DND-41 (cell line): Measurements from ENCODE around the gene F7.
"Not testable (repeated sequence)": the region's sequence is repeated elsewhere in the genome, so short reads cannot be mapped to it uniquely, and the experiment has no call there.

ENCODE experiments used
- ATAC-seq: fragments of 200-7000 bp; cut with Tn5 transposase; 3 replicates; pipeline ENCODE4 v1.9.1; 2021; ENCODE audit warnings: low read depth; ENCODE audit not compliant: insufficient read depth
- DNase-seq: peaks from one replicate; pipeline ENCODE4 v3.0.0-alpha.2; 2020
- H2AFZ ChIP-seq: 2 replicates; pipeline ENCODE4 v1.6.0; 2012; ENCODE audit warnings: low read depth, low read length
- H3K27ac ChIP-seq: 2 replicates; pipeline ENCODE4 v1.5.1; 2012; ENCODE audit warnings: low read length, inconsistent platforms
- H3K27me3 ChIP-seq: fragments of 200-600 bp; sonication (generic); 2 replicates; pipeline ENCODE4 v1.6.0; 2012; ENCODE audit warnings: low read length, mild to moderate bottlenecking, inconsistent platforms; ENCODE audit not compliant: insufficient read depth, poor library complexity
- H3K36me3 ChIP-seq: 2 replicates; pipeline ENCODE4 v1.5.1; 2012; ENCODE audit warnings: low read length, inconsistent platforms; ENCODE audit not compliant: insufficient read depth
- H3K4me1 ChIP-seq: 2 replicates; pipeline ENCODE4 v1.5.1; 2012; ENCODE audit warnings: mild to moderate bottlenecking, low read length; ENCODE audit not compliant: insufficient read depth
- H3K4me2 ChIP-seq: 2 replicates; pipeline ENCODE4 v1.6.0; 2012; ENCODE audit warnings: mild to moderate bottlenecking, moderate library complexity, low read length, inconsistent platforms; ENCODE audit not compliant: insufficient read depth
- H3K4me3 ChIP-seq, 2 experiments: fragments of 200-600 bp in 1 of 2; shearing (Covaris generic) in 1 of 2; 2 replicates each; pipeline ENCODE4 v1.5.1; 2012 to 2016; ENCODE audit warnings: inconsistent platforms in 2 of 2, low read length in 2 of 2, mild to moderate bottlenecking in 2 of 2, low read depth in 1 of 2, moderate library complexity in 1 of 2
- H3K79me2 ChIP-seq: 2 replicates; pipeline ENCODE4 v1.6.0; 2012; ENCODE audit warnings: low read length, inconsistent platforms; ENCODE audit not compliant: insufficient read depth
- H3K9ac ChIP-seq: 2 replicates; pipeline ENCODE4 v1.6.0; 2012; ENCODE audit warnings: low read depth, mild to moderate bottlenecking, inconsistent platforms, low read length, moderate library complexity
- H3K9me3 ChIP-seq: 2 replicates; pipeline ENCODE4 v1.5.1; 2012; ENCODE audit warnings: low read length, moderate library complexity, mild to moderate bottlenecking, inconsistent platforms; ENCODE audit not compliant: insufficient read depth, severe bottlenecking
- H4K20me1 ChIP-seq: 2 replicates; pipeline ENCODE4 v1.6.0; 2012; ENCODE audit warnings: low read length; ENCODE audit not compliant: insufficient read depth
- EZH2 ChIP-seq: IDR thresholded peaks from 3 replicates; pipeline ENCODE4 v1.6.1; 2012; ENCODE audit warnings: borderline replicate concordance, low read depth, mild to moderate bottlenecking, moderate library complexity, low read length, inconsistent platforms; ENCODE audit not compliant: severe bottlenecking
- TF ChIP-seq, protein P1 (sequence below): IDR thresholded peaks from 2 replicates; pipeline ENCODE4 v1.5.1; 2012; ENCODE audit warnings: borderline replicate concordance, low read length, moderate library complexity, mild to moderate bottlenecking; ENCODE audit not compliant: poor library complexity, severe bottlenecking; ENCODE audit errors: extremely low read depth

The F7 gene

DNA sequence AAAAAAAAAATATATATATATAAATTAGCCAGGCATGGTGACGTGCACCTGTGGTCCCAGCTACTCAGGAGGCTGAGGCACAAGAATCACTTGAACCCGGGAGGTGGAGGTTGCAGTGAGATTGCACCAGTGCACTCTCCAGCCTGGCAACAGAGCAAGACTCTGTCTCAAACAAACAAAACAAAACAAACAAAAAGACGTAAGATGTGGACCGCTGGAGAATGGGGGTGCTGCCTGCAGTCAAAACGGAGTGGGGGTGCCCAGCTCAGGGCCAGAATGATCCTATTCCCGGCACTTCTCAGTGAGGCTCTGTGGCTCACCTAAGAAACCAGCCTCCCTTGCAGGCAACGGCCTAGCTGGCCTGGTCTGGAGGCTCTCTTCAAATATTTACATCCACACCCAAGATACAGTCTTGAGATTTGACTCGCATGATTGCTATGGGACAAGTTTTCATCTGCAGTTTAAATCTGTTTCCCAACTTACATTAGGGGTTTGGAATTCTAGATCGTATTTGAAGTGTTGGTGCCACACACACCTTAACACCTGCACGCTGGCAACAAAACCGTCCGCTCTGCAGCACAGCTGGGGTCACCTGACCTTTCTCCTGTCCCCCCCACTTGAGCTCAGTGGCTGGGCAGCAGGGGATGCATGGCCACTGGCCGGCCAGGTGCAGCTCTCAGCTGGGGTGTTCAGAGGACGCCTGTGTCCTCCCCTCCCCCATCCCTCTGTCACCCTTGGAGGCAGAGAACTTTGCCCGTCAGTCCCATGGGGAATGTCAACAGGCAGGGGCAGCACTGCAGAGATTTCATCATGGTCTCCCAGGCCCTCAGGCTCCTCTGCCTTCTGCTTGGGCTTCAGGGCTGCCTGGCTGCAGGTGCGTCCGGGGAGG, at the start of gene F7:
F7 (plus strand) TSS at position 760 of the 889 bp plus-strand sequence; CDS start at position 811, 51 bp downstream.
- no peaks in the 10 kb centered on the region for H3K36me3 ChIP-seq
- TF ChIP-seq, protein P1, sequence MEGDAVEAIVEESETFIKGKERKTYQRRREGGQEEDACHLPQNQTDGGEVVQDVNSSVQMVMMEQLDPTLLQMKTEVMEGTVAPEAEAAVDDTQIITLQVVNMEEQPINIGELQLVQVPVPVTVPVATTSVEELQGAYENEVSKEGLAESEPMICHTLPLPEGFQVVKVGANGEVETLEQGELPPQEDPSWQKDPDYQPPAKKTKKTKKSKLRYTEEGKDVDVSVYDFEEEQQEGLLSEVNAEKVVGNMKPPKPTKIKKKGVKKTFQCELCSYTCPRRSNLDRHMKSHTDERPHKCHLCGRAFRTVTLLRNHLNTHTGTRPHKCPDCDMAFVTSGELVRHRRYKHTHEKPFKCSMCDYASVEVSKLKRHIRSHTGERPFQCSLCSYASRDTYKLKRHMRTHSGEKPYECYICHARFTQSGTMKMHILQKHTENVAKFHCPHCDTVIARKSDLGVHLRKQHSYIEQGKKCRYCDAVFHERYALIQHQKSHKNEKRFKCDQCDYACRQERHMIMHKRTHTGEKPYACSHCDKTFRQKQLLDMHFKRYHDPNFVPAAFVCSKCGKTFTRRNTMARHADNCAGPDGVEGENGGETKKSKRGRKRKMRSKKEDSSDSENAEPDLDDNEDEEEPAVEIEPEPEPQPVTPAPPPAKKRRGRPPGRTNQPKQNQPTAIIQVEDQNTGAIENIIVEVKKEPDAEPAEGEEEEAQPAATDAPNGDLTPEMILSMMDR = no peak
- TF ChIP-seq EZH2 = no peak
- H3K9me3 ChIP-seq = no peaks in the 10 kb centered on the region
- H3K27me3 ChIP-seq = no peaks in the 10 kb centered on the region
- no peaks in the 10 kb centered on the region for H3K4me1 ChIP-seq
- no peak within 1 kb of the TSS for H3K4me2 ChIP-seq
- no peaks in the 10 kb centered on the region for H4K20me1 ChIP-seq
- H3K4me3 ChIP-seq = no peak within 1 kb of the TSS
- DNase-seq (no peak), ATAC-seq (no peak)
- H3K79me2 ChIP-seq = no peaks in the 10 kb centered on the region
- no peak within 1 kb of the TSS for H3K9ac ChIP-seq
- no peak within 1 kb of the TSS for H3K27ac ChIP-seq
- no peak within 1 kb of the TSS for H2AFZ ChIP-seq

DNA sequence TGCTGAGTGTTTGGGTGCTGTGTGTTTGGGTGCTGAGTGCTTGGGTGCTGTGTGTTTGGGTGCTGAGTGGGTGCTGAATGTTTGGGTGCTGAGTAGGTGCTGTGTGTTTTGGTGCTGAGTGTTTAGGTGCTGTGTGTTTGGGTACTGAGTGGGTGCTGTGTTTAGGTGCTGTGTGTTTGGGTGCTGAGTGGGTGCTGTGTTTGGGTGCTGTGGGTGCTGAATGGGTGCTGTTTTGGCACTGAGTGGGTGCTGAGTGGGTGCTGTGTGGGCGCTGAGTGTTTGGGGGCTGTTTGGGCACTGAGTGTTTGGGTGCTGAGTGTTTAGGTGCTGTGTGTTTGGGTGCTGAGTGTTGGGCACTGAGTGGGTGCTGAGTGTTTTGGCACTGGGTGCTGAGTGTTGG, 48.5 kb upstream of the F7 start:
- no peak for TF ChIP-seq EZH2
- TF ChIP-seq, protein P1 = no peak
- Histone ChIP-seq H3K27ac (no peak overlapping the region), H3K27me3 (no peaks in the 10 kb centered on the region), H3K9me3 (peaks cover 5% of the 10 kb centered on the region), H3K4me1 (no peaks in the 10 kb centered on the region), H3K4me2 (no peak overlapping the region), H3K4me3 (no peak overlapping the region), H2AFZ (no peak overlapping the region), H3K36me3 (no peaks in the 10 kb centered on the region), H3K79me2 (no peaks in the 10 kb centered on the region), H3K9ac (no peak overlapping the region), H4K20me1 (no peaks in the 10 kb centered on the region)
- ATAC-seq = no peak
- no peak for DNase-seq

DNA sequence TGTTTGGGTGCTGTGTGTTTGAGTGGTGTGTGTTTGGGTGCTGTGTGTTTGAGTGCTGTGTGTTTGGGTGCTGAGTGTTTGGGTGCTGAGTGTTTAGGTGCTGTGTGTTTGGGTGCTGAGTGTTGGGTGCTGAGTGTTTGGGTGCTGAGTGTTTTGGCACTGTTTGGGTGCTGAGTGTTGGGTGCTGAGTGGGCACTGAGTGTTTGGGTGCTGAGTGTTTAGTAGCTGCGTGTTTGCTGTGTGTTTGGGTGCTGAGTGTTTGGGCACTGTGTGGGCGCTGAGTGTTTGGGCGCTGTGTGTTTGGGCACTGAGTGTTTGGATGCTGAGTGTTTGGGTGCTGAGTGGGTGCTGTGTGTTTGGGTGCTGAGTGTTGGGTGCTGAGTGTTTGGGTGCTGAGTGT, 48.0 kb upstream of the F7 start:
- not testable (repeated sequence) for H3K27ac ChIP-seq, H3K4me1 ChIP-seq, H4K20me1 ChIP-seq, H3K79me2 ChIP-seq, H3K9me3 ChIP-seq, H3K4me3 ChIP-seq, ATAC-seq, H3K9ac ChIP-seq, H3K36me3 ChIP-seq, H2AFZ ChIP-seq, DNase-seq, H3K27me3 ChIP-seq, H3K4me2 ChIP-seq

DNA sequence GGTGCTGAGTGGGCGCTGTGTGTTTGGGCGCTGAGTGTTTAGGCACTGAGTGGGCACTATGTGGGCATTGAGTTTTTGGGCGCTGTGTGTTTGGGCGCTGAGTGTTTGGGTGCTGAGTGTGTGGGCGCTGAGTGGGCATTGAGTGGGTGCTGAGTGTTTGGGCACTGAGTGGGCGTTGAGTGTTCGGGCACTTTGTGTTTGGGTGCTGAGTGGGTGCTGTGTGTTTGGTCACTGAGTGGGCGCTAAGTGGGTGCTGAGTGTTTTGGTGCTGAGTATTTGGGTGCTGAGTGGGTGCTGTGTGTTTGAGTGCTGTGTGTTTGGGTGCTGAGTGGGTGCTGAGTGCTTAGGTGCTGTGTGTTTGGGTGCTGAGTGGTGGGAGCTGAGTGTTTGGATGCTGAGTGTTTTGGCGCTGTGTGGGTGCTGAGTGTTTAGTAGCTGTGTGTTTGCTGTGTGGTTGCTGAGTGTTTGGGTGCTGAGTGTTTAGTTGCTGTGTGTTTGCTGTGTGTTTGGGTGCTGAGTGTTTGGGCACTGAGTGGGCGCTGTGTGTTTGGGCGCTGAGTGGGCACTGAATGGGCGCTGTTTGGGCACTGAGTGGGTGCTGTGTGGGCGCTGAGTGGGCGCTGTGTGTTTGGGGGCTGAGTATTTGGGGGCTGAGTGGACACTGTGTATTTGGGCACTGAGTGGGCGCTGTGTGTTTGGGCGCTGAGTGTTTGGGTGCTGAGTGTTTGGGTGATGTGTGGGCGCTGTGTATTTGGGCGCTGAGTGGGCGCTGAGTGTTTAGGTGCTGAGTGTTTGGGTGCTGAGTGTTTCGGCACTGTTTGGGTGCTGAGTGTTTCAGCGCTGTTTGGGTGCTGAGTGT, 47.2 kb upstream of the F7 start:
- Histone ChIP-seq H3K4me2 (no peak overlapping the region), H3K4me1 (no peaks in the 10 kb centered on the region), H3K4me3 (no peak overlapping the region), H3K36me3 (no peaks in the 10 kb centered on the region), H4K20me1 (no peaks in the 10 kb centered on the region), H3K79me2 (no peaks in the 10 kb centered on the region), H3K9ac (no peak overlapping the region), H3K9me3 (peaks cover 5% of the 10 kb centered on the region), H2AFZ (no peak overlapping the region), H3K27ac (no peak overlapping the region), H3K27me3 (no peaks in the 10 kb centered on the region)
- DNase-seq = no peak
- no peak for TF ChIP-seq EZH2
- TF ChIP-seq, protein P1 = no peak
- ATAC-seq = no peak
